Endothelial cell of umbilical vein (primary cell): ENCODE data around the gene CCDC106.

ENCODE experiments used
- EZH2 ChIP-seq: IDR thresholded peaks from 2 replicates; pipeline ENCODE4 v1.6.1; 2012; ENCODE audit warnings: borderline replicate concordance, low read depth, mild to moderate bottlenecking, moderate library complexity, low read length, inconsistent platforms; ENCODE audit not compliant: severe bottlenecking
- JUN ChIP-seq: IDR thresholded peaks from 2 replicates; pipeline ENCODE4 v1.6.1; 2011; ENCODE audit warnings: borderline replicate concordance, low read depth; ENCODE audit not compliant: insufficient read length, insufficient read depth
- TF ChIP-seq, protein P1 (sequence below), 2 donors: IDR thresholded peaks; 1 replicate in 1 of 2; 2 replicates in 1 of 2; pipeline ENCODE4 v1.5.1; 2011; ENCODE audit warnings: low read length in 2 of 2, mild to moderate bottlenecking in 2 of 2, moderate library complexity in 2 of 2, control low read depth in 1 of 2, inconsistent platforms in 1 of 2, low read depth in 1 of 2; ENCODE audit not compliant: insufficient read depth in 1 of 2; ENCODE audit errors: extremely low read depth in 1 of 2

DNA sequence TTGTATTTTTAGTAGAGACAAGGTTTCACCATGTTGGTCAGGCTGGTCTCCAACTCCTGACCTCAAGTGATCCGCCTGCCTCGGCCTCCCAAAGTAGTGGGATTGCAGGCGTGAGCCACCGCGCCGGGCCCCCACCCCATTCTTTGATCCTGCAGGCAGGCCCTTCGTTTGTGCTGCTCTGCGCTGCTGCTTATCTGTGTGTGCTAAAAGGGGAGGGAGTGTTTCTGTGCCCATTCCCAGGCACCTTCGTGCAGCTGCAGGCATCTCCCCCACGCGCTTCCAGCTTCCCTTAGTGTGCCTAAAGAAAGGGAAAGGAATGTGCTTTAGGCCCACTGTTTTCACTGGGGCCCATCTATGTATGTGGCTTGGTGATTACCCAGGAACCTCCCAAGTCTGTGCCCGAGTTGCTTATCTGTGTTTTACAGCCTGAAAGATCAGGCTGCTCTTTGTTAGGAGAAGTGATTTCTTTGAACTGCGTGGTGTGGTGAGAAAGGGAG is 54.2 kb downstream of the CCDC106 start:
- no peak for TF ChIP-seq EZH2
- TF ChIP-seq, protein P1, sequence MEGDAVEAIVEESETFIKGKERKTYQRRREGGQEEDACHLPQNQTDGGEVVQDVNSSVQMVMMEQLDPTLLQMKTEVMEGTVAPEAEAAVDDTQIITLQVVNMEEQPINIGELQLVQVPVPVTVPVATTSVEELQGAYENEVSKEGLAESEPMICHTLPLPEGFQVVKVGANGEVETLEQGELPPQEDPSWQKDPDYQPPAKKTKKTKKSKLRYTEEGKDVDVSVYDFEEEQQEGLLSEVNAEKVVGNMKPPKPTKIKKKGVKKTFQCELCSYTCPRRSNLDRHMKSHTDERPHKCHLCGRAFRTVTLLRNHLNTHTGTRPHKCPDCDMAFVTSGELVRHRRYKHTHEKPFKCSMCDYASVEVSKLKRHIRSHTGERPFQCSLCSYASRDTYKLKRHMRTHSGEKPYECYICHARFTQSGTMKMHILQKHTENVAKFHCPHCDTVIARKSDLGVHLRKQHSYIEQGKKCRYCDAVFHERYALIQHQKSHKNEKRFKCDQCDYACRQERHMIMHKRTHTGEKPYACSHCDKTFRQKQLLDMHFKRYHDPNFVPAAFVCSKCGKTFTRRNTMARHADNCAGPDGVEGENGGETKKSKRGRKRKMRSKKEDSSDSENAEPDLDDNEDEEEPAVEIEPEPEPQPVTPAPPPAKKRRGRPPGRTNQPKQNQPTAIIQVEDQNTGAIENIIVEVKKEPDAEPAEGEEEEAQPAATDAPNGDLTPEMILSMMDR (IDR thresholded peaks at IDR 0.05; ENCODE audit: extremely low read depth in 1 of 2, insufficient read depth in 1 of 2, low read depth in 1 of 2, low read length in 2 of 2) = no peak
- TF ChIP-seq JUN = no peak
